GM12874 (cell line): ENCODE results near the gene ZNF496.

Source experiments
- CTCF ChIP-seq: IDR thresholded peaks from 2 replicates; pipeline ENCODE4 v1.5.1; 2011; ENCODE audit warnings: low read depth, mild to moderate bottlenecking, control low read depth, low read length, moderate library complexity; ENCODE audit not compliant: insufficient read depth

Gene ZNF496

GRCh38 chr1:247281001-247281574, 50.6 kb downstream of the ZNF496 start:
- TF ChIP-seq CTCF = no peak

- no peak for TF ChIP-seq CTCF
These were observed 54.5 kb downstream of the ZNF496 start for GRCh38 chr1:247277191-247277590.

GRCh38 chr1:247274605-247275256, 56.9 kb downstream of the ZNF496 start:
- TF ChIP-seq CTCF = no peak

- no peak for TF ChIP-seq CTCF
These were observed 58.7 kb downstream of the ZNF496 start for GRCh38 chr1:247273013-247273412.

- TF ChIP-seq CTCF = no peak
These were observed 61.7 kb downstream of the ZNF496 start for GRCh38 chr1:247270003-247270402.

GRCh38 chr1:247269133-247269532, 62.5 kb downstream of the ZNF496 start:
- no peak for TF ChIP-seq CTCF

- no peak for TF ChIP-seq CTCF
These were observed 63.1 kb downstream of the ZNF496 start for GRCh38 chr1:247268390-247269045.
